ENCODE measurements around the gene NFAT5.
"Not testable (repeated sequence)": the region's sequence is repeated elsewhere in the genome, so short reads cannot be mapped to it uniquely, and the experiment has no call there.

NFAT5 gene, protein sequence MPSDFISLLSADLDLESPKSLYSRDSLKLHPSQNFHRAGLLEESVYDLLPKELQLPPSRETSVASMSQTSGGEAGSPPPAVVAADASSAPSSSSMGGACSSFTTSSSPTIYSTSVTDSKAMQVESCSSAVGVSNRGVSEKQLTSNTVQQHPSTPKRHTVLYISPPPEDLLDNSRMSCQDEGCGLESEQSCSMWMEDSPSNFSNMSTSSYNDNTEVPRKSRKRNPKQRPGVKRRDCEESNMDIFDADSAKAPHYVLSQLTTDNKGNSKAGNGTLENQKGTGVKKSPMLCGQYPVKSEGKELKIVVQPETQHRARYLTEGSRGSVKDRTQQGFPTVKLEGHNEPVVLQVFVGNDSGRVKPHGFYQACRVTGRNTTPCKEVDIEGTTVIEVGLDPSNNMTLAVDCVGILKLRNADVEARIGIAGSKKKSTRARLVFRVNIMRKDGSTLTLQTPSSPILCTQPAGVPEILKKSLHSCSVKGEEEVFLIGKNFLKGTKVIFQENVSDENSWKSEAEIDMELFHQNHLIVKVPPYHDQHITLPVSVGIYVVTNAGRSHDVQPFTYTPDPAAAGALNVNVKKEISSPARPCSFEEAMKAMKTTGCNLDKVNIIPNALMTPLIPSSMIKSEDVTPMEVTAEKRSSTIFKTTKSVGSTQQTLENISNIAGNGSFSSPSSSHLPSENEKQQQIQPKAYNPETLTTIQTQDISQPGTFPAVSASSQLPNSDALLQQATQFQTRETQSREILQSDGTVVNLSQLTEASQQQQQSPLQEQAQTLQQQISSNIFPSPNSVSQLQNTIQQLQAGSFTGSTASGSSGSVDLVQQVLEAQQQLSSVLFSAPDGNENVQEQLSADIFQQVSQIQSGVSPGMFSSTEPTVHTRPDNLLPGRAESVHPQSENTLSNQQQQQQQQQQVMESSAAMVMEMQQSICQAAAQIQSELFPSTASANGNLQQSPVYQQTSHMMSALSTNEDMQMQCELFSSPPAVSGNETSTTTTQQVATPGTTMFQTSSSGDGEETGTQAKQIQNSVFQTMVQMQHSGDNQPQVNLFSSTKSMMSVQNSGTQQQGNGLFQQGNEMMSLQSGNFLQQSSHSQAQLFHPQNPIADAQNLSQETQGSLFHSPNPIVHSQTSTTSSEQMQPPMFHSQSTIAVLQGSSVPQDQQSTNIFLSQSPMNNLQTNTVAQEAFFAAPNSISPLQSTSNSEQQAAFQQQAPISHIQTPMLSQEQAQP (N-terminal part only)

DNA sequence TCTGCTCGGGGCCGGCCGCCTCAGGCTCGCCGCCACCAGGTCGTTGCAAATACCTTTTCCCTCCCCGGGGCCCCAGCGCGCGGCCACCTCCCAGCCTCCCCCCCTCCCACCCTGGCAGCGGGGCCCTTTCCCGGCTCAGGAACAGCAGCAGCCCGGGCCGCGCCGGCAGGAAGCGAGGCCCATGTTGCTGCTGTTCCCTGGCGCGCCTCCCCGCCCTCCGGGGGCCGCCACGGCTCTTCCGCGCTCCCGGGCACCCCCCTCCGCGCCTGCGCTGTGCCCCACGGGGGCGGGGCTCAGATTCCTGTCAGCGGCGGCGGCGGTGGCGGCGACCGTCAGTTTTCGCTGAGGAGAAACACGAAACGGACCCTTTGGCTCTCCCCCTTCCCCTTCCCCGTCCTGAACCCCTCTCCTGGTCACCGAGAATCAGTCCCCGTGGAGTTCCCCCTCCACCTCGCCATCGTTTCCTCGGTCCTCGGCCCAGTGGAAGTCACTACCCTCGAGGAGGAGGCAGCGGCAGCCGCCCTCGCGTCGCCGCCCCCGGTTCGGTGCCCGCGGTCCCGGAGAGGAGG is at the start of gene NFAT5:
TSS of gene NFAT5 (plus strand) at position 296 of the 569 bp plus-strand sequence. CDS start 336 bp downstream, outside the sequence.
- DNase-seq (ENCODE audit: low read depth) = peak; percentile 82

DNA sequence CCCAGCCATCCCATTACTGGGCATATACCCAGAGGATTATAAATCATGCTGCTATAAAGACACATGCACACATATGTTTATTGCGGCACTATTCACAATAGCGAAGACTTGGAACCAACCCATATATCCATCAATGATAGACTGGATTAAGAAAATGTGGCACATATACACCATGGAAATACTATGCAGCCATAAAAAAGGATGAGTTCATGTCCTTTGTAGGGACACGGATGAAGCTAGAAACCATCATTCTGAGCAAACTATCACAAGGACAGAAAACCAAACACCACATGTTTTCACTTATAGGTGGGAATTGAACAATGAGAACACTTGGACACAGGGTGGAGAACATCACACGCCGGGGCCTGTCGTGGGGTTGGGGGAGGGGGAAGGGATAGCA is 47.9 kb upstream of the NFAT5 start:
- DNase-seq (ENCODE audit: low read depth) = not testable (repeated sequence)

DNA sequence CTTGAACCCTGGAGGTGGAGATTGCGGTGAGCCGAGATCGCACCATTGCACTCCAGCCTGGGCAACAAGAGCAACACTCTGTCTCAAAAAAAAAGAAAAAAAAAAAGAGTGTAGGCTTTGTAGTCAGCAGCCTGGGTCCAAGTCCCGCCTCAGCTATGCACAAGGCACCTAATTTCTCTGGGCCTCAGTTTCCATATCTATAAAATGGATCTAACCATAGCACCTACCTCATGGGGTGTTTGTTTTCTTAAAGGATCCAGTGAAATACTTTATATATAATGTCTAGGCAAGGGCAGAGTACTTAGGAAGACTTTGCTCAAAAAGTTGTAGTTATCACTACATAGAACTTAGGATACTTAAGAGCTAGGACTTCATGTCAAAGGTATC is 45.4 kb upstream of the NFAT5 start:
- DNase-seq (ENCODE audit: low read depth) = no peak

DNA sequence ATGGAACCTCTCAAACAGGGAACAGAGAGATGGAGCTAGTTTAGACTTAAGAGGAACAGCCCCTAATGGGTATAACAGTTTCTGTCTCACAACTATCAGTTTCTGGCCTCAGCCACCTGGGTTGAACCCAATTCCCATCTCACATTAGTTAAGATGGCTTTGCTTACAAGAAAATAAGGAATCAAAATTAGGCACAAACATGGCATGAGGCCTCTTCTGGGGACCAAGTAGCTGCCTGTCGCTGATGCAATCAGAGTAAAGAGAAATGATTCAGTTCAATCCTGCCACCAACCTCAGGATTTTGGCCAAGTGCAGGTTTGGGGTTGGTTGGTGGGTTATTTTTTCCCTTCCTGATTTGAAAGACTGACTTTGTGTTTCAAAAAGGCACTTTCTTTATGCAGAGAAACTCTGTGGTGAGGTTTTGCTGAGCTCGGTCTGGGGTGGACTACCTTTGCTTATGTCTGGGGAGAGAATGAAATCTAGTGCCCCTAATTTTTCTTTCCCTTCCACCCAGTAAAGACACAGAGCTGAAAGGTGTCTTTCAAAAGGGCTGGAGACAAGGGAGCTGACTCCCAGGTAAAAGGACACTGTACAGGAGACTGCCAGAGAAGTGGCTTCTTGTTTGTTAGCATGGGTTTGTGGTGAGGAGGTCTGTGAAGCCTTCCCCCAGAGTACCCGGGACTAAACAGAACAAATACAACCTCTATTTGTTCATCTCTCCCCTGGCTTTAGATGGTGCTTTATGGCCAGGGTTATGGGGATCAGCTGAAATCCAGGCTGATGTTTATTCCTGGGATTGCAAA is 44.8 kb upstream of the NFAT5 start:
- peak; percentile 1 for DNase-seq (ENCODE audit: low read depth)

DNA sequence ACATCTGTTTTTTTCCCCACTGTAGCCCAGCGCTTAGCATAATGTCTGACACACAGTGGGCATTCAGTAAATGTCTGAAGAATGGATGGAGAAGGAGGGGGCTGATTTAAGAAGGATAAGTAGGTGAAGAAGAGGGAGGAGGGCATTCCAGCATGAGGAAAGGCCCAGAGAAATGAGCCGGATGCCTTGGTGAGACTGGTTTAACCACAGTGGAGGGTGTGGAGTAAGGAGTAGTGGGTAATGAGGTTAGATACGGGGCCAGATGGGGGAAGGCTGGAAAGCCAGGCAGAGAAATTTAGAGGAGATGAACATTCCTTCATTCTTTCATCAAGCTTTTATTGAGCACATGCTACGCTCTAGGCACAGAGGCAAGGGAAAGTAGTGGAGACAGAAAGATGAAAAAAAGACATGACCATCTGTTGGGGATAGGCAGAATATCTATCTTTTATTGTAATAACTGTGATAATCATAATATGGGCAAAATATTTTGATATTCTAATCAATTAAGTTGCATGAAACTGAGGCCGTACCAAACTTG is 43.7 kb upstream of the NFAT5 start:
- no peak for DNase-seq (ENCODE audit: low read depth)

DNA sequence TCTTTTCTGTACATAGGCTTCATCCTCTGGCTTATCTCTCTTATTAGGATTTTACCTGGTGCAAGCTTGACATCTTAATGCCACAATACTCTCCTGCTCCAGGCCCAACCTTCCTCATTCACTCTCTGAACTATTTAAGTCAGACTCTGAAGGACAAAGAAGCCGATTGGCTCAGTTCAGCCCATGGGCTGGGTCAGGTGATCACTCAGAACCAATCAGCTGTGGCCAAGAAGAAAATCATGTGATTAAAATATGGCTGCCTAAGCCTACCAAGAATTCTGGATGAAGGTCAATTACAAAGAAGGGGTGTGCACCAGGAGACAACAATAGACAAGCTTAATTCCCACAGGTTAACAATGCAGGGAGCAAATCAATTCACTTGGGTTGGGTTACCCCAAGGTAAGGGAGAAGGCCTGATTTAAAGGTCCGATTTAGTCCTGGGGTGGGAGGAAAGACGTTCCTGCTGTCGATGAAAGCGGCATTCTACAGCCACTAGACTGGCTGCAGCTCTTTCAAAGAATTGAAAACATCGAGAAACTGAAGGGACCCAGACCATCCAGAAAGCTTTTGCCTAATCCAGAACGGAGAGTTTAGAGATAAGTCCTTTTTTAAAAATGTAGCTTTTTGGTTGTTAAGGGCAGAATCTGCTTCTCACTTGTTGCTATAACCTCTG is 42.9 kb upstream of the NFAT5 start:
- no peak for DNase-seq (ENCODE audit: low read depth)

DNA sequence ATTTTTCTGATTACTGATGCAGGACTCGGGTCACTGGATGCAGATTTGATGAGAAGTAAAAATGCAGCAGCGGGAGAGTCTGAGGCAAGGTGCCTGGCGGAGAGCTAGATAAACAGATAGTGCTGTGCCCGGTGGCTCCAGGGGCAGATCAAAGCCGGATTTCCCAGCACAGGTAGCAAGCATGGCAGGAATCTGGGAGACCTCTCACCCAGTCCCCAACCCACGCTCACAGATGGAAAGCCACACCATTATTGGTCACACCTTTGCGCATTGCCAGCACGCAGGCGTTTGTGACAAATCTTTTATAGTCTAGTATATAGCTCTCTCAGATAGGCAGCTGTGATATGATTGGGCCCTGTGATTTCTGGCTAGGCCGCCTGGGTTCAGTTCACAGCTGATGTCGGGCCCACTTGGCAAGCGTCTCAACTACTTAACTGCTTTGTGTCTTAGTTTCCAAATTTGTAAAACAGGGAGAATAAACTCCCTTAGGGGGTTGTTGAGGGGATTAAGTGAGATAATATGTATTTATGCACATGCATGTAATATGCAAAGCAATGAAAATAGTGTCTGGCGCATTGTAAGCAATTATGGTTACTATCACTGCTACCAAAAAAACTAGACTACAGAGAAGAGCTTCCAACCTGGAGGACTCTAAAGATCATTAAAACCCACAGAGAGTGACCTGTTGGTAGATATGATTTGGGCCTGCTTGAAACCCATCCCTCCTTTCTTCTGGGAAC is 42.0 kb upstream of the NFAT5 start:
- DNase-seq (ENCODE audit: low read depth) = no peak

DNA sequence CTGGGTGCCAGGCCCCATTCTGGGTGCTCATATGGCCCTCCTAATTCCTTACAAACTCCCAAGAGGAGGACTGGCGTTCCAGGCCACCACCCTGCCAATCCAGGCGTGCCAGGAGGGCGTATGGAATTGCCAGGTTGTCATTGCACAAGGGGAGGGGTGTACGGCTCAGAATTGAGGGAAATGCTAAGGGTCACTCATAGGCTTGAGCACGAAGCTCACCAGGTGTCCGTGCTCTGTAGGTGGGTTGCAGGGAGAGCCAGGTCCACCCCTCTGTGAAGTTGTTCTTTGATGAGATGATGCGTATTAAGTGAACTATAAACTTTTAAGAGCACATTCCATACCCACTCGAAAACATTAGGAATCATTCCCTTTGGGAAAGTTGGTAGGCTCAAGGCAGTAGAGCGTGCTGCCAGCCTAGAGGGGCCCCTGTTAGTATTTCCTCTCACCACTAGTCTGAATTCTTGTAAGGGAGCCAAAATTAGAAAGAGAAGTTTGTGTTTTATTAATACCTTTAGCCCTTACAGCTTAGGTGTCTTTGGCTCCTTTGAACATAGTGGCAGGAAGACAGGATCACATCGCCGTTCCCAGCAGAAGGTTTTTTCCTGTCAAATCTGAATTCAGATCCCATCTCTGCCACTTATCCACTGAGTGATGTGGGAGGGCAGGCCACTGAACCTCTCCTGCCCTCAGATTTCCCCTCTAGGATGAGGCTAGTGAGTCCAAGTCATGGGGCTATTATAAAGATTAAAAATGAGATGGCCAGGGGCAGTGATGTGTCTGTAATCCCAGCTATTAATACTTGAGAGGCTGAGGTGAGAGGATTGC is 38.7 kb upstream of the NFAT5 start:
- no peak for DNase-seq (ENCODE audit: low read depth)

DNA sequence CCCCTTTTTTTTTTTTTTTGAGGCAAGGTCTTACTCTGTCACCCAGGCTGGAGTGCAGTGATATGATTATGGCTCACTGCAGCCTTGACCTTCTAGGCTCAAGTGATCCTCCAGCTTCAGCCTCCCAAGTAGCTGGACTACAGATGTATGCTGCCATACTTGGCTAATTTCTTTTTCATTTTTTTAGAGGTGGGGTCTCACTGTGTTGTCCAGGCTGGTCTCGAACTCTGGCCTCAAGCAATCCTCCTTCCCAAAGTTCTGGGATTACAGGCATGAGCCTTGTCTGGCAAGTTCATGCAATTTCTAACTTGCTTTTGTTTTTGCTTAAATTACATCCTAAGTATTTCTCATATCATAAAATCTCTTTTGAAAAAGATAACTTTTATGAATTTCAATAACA is 33.8 kb upstream of the NFAT5 start:
- DNase-seq (ENCODE audit: low read depth) = no peak

DNA sequence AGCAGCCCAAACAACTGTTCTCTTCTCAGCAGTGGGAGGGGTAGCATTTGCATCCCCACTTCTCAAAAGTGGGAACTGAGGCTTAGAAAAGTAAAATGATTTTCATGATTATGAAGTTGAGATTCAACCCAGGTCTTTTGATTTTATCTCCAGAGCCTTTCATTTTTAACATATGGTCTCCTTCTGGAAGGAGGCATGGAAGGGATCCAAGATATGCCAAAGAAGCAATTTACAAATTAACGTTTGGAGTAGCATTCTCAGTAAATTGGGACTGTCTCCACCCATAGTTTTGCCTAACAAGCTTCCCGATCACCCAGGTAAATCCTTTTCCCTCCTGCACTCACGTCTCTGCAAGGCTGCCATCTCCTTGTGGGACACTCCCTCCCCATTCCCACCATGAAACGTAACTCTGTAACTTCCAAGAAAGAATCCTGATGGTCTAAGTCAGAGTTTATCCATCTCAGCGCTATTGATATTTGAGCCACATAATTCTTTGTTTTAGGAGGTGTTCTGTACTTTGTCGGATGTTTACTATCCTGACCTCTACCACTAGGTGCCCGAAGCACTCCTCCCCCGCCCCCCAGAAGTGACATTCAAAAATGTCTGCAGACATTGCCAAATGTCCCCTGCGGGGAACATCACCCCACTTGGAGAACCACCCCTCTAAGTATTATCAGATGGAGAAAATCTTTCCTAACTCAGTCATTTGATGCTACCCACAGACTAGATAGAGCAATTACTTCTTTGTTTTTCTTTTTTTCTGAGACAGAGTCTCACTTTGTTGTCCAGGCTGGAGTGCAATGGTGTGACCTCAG is 32.9 kb upstream of the NFAT5 start:
- DNase-seq (ENCODE audit: low read depth) = no peak

DNA sequence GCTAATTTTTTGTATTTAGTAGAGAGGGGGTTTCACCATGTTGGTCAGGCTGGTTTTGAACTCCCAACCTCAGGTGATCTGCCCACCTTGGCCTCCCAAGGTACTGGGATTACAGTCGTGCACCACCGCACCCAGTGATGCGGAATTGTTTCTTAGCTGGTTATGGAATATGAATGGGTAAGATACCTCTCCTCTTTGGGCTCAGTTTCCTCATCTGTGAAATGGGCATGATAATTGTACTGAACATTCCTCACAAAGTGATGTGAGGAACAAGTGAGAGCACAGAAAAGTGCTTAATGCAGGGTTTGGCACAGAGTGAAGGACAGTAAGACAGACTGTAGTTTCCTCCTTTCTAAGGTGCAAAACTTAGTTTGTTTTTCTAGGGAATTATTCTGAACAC is 31.0 kb upstream of the NFAT5 start:
- no peak for DNase-seq (ENCODE audit: low read depth)

DNA sequence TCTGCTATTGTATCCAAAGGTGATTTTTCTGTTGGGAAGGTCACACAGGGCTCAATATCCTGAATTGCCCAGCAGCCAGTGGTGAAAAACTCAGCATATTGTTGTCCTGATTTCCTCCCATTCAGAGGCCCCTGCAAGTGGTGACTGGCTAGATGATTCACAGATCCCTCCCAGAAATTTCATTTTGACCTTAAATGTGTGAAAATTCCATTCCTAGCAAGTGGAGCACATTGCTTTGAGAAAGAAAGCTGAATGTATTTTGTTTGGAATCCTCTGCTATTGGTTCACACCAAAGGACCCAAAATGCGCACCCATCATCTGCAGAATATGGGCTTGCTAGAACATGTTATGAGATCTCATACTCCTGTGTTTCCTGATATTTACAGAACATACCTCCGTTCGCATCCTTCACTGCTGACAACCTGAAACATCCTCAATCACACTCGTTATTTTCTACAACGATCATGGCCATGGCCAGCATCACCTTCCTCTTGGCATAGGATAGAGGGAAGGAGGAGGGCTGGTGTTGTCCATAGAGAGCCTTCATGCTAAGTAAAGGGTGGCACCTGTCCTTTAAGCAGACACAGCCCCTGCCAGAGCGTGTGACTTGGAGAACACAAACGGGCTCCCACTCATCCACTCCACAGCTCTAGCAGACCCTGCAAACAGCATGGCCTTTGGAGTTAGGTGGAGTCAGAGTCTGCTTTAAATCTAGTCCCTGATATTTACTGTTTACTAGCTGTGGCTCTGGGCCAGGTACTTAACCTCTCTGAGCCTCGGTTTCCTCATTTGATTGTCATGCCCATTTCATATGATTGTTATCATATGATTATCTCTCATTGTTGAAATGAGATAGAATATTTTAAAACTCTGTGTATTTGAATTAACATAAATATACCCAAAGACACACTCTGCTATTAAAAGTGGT is 30.4 kb upstream of the NFAT5 start:
- DNase-seq (ENCODE audit: low read depth) = no peak

DNA sequence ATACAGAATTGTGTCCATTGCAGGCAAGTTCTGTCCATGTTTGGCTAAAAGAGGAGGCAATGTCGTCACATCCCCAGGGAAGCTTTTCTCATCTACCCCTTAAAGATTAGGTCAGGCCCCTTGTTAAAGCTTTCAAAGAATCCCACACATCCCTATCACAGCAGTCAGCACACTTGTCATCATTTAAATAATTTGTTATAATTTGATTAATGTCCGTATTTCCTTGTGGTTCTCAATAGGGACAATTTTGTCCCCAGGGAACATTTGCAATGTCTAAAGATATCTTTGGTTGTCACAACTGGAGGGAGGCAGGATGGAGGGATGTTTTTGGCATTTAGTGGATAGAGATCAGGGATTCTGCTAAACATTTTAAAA is 28.1 kb upstream of the NFAT5 start:
- DNase-seq (ENCODE audit: low read depth) = no peak

DNA sequence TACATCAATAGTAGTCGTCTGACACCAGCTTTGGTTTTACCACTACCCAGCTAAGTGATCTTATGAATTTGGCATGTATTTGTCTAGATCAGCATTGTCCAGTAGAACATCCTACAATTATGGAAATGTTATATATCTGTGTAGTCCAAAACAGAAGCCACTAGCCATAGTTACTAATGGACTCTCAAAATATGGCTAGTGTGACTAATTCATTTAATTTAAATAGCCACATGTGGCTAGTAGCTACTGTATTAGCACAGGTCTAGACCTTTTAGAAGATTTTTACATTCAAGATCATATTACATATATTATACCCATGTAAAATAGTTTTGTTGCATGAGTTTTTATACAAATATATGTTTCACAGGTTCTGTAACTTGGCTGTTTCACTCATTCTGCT is 27.0 kb upstream of the NFAT5 start:
- DNase-seq (ENCODE audit: low read depth) = no peak

DNA sequence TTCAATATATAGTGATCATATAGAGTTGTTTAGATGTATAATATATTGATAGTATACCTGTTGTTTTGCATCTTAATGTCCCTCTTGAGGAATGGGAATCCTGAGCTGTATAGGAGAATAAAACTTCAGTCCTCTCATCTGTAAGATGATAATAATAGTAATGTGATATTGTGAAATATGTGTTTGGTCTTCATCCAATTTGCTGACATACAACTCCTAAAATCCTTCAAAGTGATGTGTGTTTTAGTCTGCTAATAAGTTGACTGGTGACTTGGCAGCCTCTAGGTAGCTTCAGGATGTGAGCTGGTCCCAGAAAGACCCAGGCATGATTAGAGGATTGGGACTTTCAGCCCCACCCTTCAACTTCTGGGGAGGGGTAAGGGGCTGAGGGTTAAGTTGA is 22.8 kb upstream of the NFAT5 start:
- DNase-seq (ENCODE audit: low read depth) = no peak

DNA sequence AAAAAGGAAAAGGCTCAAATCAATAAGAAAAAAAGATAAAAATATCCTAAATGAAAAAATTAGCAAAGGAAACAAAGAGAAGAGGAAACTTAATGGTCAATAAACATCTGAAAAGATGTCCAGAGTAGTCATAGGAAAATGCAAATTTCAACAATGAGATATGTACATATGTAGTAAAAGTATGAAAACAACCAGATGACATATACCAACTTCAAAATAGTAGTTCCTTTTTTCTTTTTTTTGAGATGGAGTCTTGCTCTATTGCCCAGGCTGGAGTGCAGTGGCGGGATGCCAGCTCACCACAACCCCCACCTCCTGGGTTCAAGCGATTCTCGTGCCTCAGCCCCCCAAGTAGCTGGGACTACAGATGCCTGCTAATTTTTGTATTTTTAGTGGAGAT is 21.7 kb upstream of the NFAT5 start:
- DNase-seq (ENCODE audit: low read depth) = no peak

DNA sequence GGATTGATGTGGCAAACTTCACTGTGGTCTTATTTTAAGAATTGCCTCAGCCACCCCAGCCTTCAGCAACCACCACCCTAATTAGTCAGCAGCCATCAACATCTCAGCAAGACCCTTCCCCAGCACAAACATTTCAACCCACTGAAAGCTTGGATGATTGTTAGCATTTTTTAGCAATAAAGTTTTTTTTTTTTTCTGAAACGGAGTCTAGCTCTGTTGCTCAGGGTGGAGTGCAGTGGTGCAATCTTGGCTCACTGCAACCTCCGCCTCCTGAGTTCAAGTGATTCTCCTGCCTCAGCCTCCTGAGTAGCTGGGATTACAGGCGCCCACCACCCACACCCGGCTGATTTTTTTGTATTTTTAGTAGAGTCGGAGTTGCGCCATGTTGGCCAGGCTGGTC is 19.1 kb upstream of the NFAT5 start:
- not testable (repeated sequence) for DNase-seq (ENCODE audit: low read depth)
